ENCODE data around the gene FSTL1. TPM values are rescaled to one million over a fixed set of nuclear protein-coding genes. Genes with fewer than 3 reads are reported as not detected.

FSTL1 gene
- total and polyA plus RNA-seq, 8 donors, result 7.3 to 131 (median 15.1) TPM

GRCh38 chr3:120442975-120443517 is 7.7 kb downstream of the FSTL1 start:
- H3K4me1 ChIP-seq, result peaks cover 0 to under 1% (median 0%) of the 10 kb centered on the region in 3 donors
- FAIRE-seq, result no peak
- intact Hi-C loops (cut with DNase I), result no loop called here

GRCh38 chr3:120441776-120442175 is 9.0 kb downstream of the FSTL1 start:
- Histone ChIP-seq H3K36me3 (no peaks in the 10 kb centered on the region), H3K4me3 (no peak overlapping the region), H3K27me3 (no peaks in the 10 kb centered on the region), H3K9me3 (no peaks in the 10 kb centered on the region), H3K4me1 (no peaks in the 10 kb centered on the region), H3K27ac (no peak overlapping the region)
- intact Hi-C loops (cut with DNase I), result no loop called here
- 55 to 62% methylated on average over 4 of the region's 4 CpGs for WGBS, 2 donors
- TF ChIP-seq CTCF (IDR thresholded peaks at IDR 0.05), result no peak
- FAIRE-seq (no peak), ATAC-seq (no peak), DNase-seq (no peak)

More at GRCh38 chr3:120442975-120443517, 7.7 kb downstream of the FSTL1 start:
- Histone ChIP-seq H3K4me3 (no peak overlapping the region), H3K27me3 (peaks cover 0 to 3% (median 0%) of the 10 kb centered on the region in 4 donors), H3K27ac (no peak overlapping the region), H3K9me3 (no peaks in the 10 kb centered on the region), H3K36me3 (no peaks in the 10 kb centered on the region)
- DNase-seq, result no peak
- 86 to 89% methylated on average over 1 of the region's 2 CpGs for WGBS, 2 donors
- no peak for ATAC-seq
- no peak for TF ChIP-seq CTCF (IDR thresholded peaks at IDR 0.05)

- no peak for FAIRE-seq
- ATAC-seq, result no peak
- DNase-seq, result no peak
- Histone ChIP-seq H3K27me3 (no peaks in the 10 kb centered on the region), H3K4me3 (no peak overlapping the region), H3K9me3 (no peaks in the 10 kb centered on the region), H3K27ac (no peak overlapping the region), H3K36me3 (no peaks in the 10 kb centered on the region), H3K4me1 (peaks cover 0 to 3% (median 0%) of the 10 kb centered on the region in 3 donors)
- 75 to 79% methylated on average over 3 of the region's 3 CpGs for WGBS, 2 donors
- no peak for TF ChIP-seq CTCF (IDR thresholded peaks at IDR 0.05)
- intact Hi-C loops (cut with DNase I), result no loop called here
These were observed 10.0 kb downstream of the FSTL1 start for GRCh38 chr3:120440762-120441161.

GRCh38 chr3:120440001-120440703 is 10.6 kb downstream of the FSTL1 start:
- Histone ChIP-seq H3K4me1 (peaks cover 0 to 3% (median 0%) of the 10 kb centered on the region in 3 donors), H3K36me3 (no peaks in the 10 kb centered on the region), H3K27me3 (no peaks in the 10 kb centered on the region), H3K9me3 (no peaks in the 10 kb centered on the region), H3K27ac (no peak overlapping the region), H3K4me3 (no peak overlapping the region)
- WGBS, 2 donors, result 89 to 91% methylated on average over 5 of the region's 5 CpGs
- TF ChIP-seq CTCF (IDR thresholded peaks at IDR 0.05), result no peak
- no peak for FAIRE-seq
- intact Hi-C loops (cut with DNase I), result no loop called here
- ATAC-seq, result no peak
- DNase-seq, result no peak
